Activated CD4-positive, alpha-beta T cell treated with anti-CD3 and anti-CD28 coated beads for 4 hours (primary cell): ENCODE measurements around the gene TNS3.
"Not testable (repeated sequence)": the region's sequence is repeated elsewhere in the genome, so short reads cannot be mapped to it uniquely, and the experiment has no call there.

ENCODE experiments used
- DNase-seq, 2 donors: peaks; one replicate each; pipeline ENCODE4 v3.0.0-alpha.2; 2020

Gene TNS3

GRCh38 chr7:47559306-47560220, 22.3 kb downstream of the TNS3 start:
- no peak for DNase-seq

DNA sequence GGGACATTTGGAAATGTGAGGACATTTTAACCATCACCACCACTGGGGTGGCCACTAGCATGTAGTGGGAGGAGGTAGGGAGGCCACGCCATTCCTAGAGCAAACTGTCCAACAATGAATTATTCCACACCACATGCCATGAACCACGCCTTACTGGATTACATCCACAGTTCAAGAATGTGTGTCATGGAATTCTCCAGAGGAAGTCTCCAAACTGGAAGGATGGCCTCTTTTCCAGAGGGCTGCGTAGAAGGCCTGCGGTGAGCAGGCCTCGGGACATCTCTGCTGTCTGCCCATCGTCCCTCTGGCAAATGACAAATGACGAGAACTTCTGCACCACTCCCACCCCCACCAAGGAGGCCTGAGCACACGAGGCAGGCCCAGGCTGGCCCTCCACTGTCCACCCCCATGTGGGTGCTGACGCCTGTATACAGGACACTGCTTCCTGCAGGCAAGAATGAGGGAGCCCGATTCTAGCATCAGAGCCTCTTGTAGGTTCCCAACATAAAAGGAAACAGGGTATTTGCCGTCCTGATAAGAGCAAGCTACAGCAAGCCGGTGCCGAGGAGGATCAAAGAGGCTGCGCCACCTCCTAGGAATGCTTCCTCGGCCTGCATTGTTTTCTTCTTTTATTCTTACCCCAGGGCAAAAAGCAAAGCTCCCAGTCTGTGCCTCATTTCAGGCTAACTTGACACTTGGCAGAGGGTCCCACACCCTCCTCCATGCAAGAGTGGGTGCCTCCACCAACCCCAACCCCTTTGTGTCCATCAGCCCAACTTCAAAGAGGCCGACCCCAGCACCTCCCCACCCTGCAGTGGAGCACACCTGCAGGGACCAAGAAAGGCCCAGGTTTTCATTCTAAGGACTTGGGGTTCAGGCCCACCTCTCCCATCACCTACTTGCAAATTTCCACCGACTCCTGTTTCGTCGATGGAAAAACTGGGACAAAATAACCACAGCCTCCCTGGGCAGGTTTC, 23.9 kb downstream of the TNS3 start:
- no peak for DNase-seq

DNA sequence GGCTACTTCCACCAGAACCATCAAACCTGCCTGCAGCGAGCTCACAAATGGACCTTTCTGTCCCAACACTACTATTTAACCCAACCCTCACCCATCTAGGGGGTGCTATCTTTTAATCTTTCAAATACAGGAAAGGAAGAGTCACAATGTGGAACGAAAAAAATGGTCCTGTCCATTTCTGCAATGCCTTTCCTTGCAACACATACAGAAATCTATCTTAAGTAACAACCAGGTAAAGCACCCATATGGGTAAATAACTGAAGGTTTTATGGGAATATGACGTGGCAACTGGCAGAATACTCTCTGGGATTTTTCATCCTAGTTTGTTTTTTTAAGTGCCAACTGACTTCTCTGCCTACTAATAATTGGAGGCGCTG, 24.6 kb downstream of the TNS3 start:
- DNase-seq = no peak

- no peak for DNase-seq
Measured at GRCh38 chr7:47556511-47557180, 25.3 kb downstream of the TNS3 start.

DNA sequence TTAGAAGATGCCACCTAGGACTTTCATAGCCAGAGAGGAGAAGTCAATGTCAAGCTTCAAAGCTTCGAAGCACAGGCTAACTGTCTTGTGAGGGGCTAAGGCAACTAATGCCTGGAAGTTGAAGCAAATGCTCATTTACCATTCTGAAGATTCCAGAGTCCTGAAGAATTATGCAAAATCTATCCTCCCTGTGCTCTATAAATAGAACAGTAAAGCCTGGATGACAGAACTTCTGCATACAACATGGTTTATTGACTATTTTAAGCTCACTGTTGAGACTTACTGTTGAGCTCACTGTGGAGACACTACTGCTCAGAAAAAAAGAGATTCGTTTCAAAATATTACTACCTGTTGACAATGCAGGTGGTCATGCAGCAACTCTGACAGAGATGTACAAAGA, 28.6 kb downstream of the TNS3 start:
- DNase-seq = no peak

DNA sequence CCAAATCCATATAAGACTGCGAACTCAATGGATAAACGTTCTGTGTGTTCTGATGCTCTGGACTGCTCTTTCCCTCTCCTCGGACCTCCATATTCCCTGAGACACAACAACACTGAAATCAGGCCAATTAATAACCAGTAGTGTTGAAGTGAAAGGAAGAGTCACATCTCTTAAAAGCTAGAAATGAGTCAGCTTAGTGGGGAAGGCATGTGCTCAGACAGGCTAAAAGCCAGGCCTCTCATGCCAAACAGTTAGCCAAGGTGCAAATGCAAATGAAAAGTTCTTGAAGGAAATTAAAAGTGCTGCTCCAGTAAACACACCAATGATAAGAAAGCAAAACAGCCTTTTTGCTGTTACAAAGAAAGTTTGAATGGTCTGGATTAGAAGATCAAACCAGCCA, 29.3 kb downstream of the TNS3 start:
- DNase-seq = no peak

DNA sequence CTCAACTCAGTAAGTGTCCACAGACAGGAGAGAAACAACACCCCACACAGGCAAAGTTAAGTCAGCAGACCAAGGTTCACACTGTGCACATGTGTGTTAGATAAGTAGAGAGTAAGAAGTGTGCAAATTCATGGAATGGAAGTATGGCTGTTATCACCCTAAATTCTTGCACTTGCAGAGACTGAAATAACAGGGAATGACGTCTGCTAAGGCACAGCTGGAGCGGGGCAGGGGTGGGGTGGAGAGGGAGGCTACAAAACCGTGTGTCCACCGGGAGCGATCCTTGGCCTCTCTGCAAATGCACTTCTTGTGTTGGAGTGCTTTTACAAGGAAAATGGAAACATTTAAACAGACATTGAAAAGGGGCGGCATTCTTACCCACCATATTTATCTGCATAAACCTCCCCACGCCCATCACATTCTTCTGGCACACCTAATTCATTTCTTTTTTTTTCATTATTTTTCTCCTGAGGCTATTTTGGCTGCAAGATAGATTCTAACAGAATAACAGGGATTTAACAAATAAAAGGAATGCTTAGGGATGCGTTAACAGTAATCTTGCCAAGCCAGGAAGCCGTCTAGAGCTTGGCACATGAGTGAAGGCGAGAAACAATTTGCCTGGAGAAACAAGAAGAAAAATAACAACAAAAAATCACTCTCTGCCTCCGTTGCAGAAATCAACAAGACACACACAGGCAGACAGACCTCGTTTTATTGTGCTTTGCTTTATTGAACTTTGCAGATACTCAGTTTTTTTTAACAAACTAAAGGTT, 30.1 kb downstream of the TNS3 start:
- DNase-seq = no peak

- no peak for DNase-seq
Measured at GRCh38 chr7:47550788-47551470, 31.0 kb downstream of the TNS3 start.

- no peak for DNase-seq
Measured at GRCh38 chr7:47549916-47550315, 32.0 kb downstream of the TNS3 start.

DNA sequence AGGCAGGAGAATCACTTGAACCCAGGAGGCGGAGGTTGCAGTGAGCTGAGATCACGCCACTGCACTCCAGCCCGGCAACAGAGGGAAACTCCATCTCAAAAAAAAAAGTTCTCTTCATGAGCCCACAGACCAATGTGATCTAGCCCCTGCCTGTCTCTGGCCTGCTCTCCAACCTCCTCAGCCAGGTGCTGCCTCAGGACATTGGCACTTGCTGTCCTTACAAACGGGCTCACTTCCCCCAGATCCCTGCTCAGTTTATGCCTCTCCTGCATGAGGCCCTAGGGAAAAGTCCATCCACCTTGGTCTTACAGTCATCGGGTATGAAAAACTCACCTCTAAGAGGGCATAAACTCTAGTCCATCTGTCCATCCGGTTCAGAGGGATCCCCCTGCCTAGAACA, 32.5 kb downstream of the TNS3 start:
- DNase-seq = no peak

DNA sequence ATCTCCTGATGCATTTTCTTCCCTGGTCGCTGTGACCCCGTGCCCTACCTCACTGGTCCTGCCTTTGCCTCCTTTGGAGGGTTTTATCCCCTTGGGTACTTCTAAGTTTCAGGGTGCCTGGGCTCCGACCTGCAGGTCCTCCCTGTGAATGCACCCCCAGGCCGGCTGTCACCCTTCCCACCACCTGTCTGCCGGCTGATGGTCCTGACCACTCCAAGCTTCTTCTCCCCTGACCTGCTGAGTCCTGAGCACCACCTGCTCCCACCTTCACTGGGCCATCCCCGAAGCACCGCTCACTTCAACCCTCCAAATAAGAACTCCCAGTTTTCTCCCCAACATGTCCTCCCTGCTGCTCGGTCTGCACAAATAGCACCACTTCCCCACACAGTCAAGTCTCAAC, 33.4 kb downstream of the TNS3 start:
- no peak for DNase-seq

DNA sequence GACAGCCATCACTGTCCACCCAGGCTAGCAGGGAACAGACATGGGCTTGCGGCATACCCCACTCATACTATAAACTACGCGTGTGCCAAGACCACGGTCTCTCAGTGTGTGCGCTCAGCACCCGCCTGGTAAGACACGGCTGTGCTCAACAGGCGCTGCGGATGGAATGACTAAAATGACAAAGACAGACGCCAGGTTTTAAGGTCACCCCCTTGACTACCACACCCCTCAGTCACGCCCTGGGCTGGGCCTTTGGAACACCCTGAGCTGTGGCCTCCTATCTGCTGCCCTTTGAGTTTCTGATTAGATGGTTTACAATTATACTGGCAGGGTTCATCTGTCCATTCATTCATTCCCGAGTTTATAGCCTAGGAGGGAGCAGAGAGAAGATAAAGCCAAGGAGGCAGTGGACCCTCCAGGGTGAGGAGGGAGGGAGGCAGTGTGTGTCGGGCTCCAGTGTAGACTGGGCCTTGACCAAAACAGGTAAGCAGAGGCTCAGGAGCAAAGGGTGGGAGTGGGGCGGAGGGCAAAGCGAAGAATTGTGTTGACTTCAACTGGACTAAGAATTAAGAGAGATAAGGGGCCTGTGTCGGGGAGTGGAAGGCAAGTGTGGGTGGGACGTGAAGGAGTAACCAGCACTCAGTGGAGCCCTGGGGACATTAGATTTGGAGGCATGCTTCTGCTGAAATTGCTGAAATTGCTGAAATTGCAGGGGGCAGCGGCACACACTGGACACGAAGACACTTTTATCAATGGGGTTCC, 35.0 kb downstream of the TNS3 start:
- no peak for DNase-seq

DNA sequence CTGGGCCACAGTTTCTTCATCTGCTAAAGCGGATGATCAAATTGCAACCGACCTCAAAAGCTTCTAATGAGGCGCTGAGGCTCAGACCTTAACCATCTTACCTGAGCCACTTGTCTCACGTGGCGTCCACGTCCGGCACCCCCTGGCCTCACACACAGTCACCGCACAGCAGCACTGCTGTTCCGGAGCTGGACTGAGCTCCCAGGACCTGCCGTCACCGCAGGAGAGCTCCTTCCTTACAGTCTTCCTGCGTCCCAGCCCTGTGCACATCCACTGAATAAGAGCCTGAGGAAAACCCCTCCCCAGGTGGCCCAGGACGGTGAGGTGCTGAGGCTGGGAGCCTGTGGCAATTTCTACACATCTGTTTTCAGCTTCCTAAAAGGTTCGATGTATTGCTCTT, 35.7 kb downstream of the TNS3 start:
- DNase-seq = no peak

DNA sequence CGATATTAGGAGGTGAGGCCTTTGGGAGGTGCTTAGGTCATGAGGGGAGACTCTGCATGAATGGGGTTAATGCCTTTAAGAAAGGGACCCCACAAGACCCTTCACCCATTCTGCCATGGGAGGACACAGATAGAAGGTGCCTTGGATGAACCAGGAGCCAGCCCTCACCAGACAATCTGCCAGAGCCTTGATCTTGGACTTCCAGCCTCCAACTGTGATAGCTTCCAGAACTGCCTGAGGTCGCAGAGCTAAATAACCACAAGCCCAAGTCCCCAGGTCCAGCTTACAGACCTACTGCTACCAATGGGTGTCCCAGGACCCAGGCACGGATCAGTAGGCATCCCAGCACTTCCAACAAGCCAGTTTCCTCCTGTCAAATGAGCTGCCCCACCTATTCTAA, 37.5 kb downstream of the TNS3 start:
- no peak for DNase-seq

DNA sequence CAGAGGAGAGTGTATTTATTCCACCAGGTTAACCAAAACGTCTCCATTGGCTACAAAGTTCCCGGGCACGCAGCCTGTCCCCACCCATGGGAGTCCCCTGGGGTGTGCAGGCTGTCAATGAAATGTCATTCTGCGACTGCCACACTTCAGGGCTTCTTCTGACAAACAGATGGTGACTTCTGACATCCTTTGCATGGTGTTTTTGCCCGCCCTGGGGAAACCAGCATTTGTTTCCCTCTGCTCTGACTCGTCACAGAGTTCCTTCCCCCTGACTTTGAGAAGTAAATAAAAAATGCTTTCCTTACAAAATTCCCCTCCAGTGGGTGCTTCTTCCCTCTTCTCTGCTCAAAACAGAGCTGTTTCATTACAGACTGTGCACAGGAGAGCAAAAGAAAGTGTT, 38.2 kb downstream of the TNS3 start:
- no peak for DNase-seq

DNA sequence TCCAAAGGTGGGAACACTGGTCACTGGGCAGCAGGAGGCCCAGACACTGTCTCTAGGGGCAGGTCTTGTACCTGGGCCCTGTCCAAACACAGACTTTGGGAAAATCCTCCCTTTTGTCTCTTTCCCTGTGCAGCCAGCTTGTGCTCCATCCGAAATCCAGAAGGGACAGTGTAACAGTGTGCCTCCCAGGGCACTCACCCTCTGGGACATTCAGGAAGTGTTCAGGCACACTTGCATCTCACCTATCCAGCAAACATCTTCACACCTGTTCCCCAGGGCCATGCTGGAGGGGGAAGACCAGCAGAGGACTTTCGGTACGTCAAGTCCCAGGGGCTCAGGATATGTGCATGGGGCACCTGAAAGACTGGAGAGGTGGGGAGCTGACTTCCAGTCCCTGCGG, 38.9 kb downstream of the TNS3 start:
- DNase-seq = no peak

- DNase-seq = no peak
Measured at GRCh38 chr7:47542051-47542450, 39.9 kb downstream of the TNS3 start.

GRCh38 chr7:47541485-47541884, 40.4 kb downstream of the TNS3 start:
- DNase-seq = not testable (repeated sequence)

DNA sequence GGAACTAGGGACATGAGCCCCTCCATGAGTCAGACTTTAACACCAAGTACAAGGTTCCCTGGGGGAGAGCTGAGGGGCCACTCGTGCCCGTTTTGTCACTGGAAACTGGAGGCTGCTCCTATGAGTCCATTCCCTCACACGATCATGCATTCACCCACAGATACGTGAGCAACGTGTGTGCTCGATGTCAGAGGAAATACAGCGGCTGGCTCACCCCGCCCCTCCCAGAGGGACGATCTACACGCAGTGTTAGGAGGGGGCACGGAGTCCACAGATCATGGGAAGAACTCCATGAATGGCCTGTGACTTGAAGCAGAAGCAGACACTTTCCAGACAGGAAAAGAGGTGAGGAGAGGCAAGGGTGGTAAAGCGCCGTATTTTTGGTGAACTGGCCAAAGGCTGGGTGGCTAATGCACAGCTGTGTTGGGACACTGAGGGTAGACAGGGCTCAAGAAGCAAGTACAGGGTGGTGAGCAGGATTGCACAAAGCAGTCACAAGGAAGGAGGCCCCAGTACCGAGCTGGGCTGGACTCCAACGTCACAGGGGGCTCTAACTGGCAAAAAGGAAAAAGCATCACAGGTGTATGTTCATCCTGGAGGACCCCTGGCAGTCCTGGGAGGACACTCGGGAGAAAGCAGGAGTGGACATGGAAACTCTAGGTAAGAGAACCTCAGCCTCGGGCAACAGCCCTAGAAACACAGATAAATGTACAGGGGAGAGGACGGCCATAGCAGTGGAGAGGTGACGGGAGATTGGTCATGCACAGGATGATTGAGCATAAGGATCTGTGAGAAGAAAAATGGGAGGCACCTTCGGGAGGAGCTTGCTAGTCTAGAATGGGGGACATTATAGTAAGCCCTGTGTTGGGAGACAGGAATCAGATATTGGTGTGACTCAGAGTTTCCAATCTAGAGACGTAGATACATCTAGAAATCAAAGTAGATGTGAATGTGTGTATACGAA, 41.2 kb downstream of the TNS3 start:
- no peak for DNase-seq

- no peak for DNase-seq
Measured at GRCh38 chr7:47540053-47540386, 41.9 kb downstream of the TNS3 start.
